ENCODE data around the gene MEF2C.
A peak's percentile ranks its signal among the peaks of the same experiment; 100 is the strongest.

MEF2C gene

DNA sequence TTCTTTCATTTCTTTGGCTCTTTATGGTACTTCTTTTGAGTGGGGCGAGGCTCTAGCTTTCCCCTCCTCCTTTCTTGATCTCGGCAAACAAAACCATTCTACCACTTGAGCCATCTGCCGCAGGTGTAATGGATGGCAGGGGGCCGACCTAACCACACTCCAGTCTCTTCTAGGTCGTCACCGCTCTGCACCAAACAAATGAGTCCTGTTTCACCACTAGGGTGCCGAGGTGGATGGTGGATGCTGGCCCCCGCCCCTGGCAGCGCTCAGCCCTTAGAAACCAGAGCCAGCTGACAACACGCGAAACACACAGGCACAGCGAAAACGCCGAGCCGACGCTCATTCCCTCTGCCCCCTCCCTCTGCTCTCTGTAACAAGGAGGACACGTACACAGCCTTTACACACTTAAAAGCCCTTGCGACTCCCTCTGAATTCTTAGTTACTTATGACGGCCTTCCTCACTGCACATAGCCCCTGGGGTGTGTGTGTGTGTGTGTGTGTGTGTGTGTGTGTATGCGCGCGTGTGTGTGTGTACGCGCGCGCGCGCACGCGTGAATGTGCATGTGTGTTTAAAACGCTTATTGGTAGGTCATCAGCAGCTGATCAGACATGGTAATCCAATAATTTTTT, 199.4 kb downstream of the MEF2C start:
- DNase-seq = no peak

DNA sequence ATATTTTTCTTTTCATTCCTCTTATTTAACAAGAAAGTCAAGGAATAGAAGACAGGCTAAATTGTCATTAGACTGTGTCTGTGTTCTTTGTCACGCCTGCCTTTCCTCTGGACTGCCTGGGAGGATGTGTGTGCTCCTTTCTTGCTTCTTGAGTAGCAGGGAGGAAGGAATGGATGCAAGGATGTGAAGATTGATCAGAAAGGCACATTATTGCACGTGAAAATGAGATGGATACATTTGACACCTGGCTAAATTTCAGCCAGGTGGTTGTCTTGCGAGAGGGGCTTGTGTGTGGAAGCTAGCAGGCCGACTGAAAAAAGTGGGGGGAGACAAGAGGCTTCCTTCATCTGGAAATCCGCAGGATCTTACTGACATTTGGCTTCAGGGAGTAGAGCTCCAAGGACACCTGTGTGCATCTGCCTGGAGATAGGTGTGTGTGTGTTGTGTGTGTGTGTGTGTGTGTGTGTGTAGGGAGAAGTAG, 200.1 kb downstream of the MEF2C start:
- DNase-seq = no peak

DNA sequence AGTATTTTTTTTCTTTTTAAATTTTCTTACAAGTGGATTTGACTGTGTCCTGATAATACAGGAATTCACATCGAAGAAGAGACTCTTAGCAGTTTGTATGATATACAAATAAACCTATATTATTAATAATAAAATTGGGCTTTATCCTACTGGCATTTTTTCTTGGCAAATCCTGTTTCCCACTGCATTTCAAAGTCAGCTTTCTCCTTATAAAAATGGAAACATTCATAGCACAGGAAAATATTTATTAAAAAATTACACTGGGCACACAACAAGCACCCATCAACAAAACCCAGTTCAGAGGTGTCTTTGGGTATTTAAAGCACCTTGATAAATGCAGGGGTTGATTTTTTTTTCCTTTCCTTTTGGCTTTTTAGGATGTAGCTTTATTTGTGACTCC, 200.9 kb downstream of the MEF2C start:
- DNase-seq = no peak

DNA sequence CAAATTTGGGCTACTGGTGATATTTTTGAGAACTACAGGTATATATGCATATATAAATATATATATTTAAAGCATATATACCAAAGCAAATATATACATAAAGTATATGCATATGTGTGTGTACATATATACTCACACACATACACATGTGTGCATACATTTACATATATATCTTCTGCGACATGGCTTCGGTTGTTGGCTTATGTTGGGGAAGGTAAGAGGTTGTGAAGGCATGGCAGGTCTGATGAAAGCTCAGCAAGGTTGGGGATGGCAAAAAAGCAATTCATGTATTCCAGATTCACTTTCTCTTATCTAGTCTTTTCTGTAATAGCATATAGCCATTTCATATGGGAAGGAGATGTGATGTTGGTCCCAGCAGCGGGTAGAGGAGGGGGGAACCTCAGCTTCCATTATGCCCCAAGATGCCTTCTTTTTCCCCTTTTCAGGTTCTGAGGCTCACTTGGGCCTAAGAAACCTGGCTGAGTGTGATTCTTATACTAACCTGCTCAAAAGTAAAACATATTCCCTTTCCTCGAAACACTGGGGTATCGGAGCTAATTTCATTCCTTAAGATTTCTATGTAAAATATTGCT, 201.7 kb downstream of the MEF2C start:
- DNase-seq = no peak

DNA sequence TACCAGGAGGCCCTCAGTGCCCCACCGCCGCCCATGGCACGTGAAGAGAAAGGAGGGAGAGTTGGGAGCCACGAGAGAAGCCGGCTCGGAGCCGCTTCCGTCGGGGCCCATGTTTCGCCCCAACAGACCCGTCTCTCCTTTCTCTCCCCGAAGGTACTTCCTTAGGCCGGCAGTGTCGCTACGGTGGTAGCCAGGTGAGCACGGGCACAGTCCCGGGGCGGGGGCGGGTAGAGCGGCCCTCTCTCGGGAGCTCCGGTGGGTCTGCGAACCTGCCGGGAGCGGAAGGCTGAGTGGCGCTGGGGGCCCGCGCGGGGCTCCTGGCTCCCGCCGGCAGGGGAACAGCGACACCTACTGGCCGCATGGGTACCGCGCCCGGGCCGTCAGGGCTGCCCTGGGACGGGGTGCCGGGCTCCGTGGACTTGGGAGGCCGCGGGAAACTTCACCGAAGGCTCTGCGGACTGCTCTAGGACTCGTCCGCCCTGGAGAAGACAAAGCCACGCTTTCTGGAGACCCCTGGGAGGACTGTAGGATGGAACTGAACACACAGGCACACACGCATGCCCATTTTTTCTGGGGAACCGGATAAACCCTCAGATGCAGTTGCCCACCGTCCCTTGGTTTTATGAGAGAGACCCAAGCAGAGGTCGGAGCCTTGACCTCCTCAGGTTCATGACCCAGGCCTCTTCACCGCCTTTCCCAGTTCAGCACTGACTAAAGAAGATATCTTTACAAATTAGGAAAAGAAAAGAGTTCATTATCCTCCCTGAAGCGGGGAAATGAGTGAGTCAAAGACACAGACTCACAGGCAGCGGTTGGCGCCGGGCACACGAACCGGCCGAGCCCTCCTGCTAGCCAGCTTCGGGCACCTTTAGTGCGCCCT, 202.5 kb downstream of the MEF2C start:
- peak; percentile 76 for DNase-seq

DNA sequence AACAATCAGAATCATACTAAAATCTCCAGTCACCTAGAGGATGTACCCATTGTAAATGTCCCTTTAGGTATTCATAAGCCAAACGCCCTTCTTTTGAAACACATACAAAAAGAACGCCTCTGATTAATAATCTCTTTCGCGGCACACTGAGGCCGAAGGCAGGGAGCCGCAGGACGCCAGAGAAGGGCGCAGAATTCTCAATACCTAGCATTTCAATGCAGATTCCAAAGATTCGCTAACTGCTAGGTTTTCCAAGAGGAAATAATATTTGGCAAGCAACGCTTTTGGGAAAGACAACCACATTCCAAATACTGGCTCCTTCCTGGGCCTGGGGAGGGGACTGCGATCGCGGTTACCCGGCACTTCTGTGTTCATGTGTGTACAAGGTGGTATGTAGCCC, 203.3 kb downstream of the MEF2C start:
- DNase-seq = no peak

DNA sequence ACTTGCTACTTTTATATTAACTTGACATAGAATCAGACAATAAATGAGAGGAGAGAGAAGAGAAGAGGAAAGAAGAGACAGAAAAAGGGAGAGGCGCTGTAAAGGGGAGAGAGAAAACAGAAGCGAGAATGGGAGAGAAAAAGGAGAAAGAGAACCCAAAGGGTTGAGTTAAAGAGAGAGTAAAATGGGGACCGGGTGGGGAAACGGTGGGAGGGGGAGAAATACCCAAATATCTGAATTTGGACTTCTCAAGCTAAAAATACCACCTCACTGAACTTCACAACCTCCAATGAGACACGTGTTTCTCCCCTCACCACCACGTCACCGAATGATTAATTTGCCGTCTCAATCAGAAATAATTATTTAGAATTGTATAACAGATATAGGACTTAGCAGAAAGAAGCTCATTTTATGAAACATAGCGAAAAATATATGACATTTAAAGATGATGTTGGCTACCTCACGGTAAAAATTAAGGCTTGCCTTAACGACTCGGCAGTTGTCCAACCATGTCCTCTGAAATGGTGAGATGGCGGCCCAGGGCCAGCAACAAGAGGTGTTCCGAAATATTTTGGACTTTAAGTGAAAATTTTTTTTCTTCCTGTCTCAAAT, 204.1 kb downstream of the MEF2C start:
- DNase-seq = no peak

DNA sequence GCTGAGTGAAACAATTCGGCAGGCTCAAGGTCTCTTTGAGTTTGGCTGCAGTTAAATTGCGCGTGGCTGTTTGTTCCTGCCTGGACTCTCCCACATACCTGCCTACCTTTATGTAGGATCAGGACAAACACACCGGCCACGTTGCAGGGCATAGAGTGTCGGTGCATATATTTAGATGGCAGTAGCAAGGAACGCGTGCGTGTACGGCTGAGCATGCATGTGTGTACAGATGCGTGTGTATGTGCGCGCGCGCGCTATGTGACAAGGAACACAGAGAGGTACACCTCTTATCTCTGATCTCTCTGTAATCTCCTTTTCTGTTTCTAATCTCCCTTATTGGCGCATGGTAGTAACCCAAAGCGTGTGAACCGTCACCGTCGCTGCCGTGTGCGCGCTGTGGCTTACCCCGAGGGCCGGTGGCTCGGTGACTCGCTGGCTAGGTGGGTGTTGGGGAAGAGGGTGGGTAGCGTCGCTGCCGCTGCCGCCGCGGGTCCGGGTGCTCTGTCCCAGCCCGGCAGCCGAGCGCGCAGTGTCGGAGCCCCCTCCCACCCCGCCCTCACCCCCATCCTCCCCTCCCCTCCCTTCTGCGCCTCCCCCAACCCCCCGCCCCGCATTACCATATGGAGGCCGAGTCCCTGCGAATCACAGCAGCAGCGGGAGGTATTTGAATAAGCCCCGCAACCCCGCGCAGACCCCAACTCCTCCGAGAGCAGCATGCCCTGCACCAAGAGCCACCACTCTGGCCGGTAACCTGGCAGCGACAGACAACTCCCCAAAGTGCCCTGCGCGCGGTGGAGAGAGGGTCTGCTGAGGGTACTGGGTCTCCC, 204.8 kb downstream of the MEF2C start:
- no peak for DNase-seq

DNA sequence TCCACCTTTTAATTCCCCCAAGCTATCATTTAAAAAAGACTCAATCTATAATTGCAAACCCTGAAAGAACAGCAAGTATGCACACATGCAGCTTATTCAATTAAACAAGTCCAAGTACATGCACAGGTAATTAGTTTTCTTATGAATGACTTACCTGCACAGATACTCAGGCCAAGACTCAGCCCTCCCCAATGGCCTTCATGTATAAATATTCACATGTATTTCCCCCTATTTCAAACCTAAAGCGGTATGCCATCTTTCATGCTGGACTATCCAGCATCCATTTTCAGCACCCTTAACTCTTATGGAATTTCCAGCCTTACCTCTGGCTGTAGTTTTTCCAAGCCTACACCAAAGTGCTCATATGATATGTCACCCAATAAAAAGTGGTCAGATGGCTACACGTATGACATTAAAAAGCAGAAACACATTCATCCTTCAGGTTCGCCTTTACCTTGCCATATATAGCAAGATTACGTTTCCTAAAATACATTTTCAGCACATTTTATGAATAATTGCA, 205.5 kb downstream of the MEF2C start:
- DNase-seq = no peak

DNA sequence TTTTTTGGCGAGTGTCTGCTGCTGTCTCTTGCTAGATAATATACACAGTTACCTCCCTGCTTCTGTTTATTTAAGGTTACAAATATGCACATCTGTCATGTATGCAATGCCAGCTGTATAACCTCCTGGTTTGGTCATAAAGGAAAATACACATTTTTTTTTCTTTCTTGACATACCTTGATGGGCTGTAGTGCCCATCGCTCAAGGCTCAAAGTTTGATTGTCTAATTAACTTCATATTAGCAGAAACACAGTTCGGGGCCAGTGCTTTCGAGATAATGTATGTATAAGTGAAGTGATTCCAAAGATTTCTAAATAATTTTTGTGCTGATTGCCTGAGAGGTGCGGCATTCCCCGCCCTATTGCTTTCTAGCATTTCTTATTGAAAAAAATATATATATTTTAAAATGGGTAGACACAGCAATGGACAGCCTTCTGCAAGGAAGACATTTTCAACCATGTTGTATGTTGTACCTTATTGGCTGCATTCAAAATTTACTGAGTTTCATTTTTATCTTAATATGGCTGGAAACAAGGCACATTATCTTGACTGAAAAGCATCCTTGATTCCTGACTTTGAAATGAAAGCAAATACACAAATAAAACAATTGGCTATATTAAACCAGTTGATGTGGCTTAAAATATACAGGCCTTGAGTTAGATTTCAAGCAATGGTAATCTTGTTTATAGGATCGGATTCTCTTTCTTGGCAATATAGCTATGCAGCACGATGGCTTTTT, 206.2 kb downstream of the MEF2C start:
- no peak for DNase-seq

DNA sequence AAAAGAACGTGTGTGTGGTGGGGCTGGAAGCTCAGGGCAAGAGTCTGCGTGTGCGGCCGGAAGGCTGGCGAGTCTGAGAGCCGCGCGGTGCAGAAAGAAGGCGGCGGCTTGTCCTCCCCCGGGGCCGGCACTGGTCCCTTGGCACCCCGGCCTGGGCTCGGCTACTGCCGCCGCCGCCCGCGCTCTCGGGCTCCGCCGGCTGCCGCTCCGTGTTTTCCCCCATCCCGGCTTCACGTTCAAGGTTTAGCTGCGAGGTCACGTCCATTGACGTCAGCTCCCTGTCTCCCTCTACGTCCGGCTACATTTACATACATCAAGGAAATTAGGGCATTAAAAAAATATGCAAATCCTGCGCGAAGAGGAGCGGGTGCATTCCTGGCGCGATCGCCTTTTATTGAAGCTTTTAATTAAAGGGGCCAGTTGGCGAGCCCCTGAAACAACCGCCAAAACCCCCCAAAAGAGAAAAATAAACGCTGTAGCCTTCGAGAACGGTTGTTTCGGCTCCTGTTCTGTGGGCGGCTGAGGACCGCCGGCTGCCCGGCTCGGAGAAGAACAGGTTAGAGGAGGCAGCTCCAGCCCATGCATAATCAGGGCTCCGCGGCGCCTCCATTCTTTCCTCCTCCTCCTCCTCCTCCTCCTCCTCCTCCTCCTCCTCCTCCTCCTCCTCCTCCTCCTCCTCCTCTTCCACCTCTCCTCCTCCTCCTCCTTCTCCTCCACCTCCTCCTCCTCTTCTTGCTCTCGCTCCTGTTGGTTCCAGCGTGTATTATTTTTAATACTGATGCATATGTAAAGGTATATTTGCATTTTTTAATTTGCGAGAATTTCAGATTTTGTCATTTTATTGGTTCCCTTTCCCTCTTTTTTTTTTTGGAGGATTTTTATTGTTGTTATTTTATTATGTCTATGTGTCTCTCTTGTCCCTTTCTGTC, 207.0 kb downstream of the MEF2C start:
- DNase-seq = no peak

DNA sequence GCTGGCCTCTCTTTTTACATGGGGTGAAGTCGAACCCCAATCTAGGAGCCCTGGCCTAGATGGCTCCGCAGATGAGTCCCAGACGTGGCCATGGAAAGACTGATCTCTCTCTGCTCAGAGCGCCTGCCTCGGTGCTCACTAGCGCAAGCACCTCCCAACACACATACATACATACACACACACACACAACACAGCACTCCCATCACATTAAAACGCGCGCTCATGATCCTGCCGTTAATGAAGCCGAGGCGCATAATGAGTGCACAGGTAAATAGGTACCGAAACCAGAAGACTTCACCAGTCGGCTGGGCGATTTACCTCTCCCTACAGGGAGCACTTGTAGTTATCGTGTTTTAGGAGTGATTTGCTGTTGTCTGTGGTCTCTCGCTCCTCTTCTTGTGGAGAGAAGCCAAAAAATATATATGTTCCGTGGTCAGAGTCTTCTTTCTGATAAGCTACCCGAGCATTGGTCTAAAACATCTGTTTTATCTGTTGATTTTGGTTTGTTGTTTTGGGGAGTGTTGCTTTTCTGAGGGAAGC, 207.7 kb downstream of the MEF2C start:
- no peak for DNase-seq

DNA sequence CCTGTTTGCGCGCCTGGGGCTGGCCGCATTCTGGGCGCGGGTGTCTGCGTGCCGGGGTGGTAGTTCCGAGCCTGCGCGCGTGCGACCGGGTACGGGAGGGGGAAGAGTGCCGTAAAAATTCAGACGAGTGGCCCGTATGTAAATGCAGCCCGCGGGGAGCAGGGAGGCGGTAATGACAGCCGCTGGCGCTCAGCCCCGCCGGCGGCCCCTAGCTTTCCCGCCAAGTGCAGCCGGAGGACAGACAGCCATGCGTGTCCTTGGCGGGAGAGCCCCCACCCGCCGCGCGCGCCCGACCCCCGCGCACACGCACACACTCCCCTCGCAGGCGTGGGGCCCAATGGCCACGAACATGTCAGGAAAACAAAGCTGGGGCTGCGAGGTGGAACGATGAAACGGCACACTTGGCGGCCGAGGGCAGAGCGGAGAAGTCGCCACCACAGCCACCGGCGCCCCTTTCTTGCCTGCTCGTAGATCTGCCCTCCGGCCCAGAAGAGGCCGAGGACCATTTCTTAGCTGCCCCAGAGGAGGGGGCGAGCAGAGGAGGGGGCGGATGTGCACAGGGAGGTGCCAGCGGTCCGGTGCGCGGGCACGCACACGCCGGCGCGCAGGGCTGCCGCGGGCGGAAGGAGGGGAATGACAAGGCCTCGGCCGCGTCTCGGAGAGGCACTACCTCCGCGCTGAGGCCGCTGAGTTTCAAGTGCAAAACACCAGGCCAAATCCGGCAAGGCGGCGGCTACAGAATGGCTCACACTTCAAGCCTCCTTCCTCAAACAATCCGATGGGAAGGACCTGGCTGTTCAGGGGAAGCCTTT, 208.4 kb downstream of the MEF2C start:
- DNase-seq = no peak

DNA sequence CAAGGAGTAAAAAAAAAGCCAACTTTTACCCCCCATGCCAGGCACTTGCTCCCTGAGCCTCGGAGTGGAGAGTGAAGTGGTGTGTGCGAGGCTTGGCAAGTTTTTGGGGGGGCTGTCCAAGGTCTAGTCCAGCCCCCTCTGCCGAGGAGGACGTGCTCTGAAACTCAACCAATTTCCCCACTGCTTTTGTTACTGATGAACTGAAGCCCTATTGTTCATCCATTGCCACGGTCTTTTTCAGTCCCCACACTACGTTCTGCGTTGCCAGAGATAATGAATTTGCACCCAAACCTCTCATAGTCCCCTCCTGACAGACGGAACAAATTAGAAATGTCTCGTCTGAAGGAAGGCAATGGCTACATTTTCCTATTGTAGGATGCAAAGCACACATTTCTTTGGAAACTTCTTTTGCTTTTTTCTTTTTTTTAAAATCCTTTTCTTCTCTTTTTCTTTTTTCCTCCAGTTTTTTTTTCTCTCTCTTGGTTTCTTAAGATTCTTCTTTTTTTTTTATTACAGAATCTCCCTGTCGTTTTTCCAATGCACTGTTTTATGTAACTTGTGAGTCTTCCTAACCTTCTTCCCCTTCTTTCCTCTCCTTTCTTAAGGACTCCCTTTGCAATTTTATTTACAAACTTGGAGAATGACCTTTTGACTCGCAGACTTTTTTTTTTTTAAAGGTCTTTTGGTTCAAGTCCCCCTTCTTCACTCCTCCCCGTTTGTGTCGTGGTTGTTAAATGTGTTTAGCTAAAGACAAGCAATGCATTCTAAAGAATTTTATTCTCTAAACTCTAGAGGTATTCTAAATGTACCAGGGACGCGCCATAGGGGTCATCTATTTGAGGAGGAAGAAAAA, 209.5 kb downstream of the MEF2C start:
- no peak for DNase-seq

DNA sequence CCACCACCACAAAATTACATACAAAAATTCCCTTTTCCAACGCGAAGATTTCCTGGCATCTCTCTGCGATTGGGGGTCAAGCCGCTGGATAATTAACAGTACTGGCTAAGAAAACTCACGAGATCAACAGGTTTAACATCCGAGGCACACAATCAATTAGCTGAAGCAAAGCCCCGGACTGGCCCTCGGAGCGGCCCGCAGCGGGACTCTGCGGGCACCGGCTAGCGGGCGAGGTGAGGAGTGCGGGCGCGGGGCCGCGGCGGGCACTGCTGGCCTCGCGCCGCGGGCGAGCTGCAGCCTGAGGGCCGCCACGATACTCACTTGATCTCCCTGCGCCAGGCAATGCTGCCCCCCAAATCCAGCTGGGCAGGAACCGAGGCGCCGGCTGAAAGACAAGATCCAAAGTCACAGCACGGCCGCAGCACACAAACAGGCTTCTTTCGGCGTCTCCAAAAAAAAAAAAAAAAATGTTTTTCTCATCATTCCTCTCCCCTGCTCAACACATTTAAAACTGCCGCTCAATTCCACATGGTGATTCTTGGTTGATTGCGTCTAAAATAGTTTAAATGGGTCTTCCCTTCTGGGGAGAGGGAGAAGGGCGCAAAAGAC, 210.2 kb downstream of the MEF2C start:
- DNase-seq = no peak

DNA sequence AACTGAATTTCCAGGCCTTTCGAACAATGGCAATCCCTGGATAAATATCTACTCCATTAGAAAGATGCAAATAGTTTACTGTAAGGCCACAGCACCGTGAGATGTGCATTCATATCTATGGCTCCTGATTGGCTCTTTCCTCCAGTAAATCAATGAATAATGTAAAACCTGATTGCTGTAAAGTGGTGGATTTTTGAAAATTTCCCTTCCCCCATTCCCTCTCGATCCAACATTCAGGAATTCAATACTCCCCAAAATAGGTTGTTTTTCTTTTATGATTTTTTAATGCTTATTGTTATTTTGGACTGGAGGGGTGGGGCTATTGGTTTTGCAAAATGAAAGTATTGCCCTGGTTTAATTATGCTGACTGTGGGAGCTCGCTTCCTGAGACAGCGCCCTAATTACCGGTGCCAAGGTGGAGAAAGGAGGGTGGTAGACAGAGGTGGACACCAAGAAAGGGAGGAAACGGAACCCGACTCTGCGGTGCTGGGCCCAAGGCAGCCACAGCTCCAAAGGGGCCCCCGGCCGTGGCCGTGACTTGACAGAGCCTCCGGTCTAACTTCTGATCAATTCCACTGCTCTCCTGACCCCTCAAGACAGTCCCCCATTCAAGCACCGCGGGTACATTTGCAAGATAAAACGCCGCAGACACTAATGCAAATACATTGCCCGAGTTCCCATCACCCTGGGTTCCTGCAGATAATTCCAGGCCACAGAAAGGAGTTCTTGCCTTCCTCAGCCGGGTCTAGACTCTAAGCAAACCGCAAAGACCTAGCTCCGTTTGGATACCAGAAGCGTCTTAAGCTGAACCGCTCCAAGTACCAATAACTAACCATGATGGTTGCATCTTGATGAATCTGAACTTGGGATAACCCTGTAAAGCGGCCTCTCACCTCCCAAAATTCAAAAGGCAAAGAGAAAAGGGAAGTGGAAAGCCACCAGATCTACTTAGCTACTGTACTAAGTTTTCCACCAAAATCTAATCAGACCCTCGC, 211.2 kb downstream of the MEF2C start:
- DNase-seq = no peak

DNA sequence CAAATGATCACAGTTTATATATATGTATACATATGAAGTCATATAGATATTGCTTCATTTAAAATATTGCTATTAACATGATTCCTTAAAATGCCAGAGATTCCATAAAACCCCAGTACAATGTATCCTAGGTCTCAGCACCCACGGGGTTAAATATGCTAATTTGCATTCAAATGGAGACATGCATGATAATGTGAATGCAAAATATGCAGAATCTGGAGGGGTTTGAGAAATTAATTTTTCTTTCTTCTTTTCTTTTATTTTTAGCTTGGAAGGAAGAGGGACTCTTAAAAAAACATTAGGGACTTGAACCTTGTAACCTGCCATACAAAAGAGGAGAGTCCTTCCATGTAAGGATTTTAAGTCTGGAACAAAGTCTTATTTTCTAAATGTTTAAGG, 211.9 kb downstream of the MEF2C start:
- no peak for DNase-seq
